GM19043 (cell line): ENCODE results near the gene B4GALNT4.
"Not testable (repeated sequence)": the region's sequence is repeated elsewhere in the genome, so short reads cannot be mapped to it uniquely, and the experiment has no call there.

ENCODE experiments used
- ATAC-seq: cut with Tn5 transposase; IDR thresholded peaks from one replicate; pipeline ENCODE4 v1.9.1; 2021; ENCODE audit warnings: low read depth; ENCODE audit not compliant: unreplicated experiment

The B4GALNT4 gene

GRCh38 chr11:405323-405953, 36.1 kb downstream of the B4GALNT4 start:
- no peak for ATAC-seq

GRCh38 chr11:405954-406795, 36.9 kb downstream of the B4GALNT4 start:
- ATAC-seq, result no peak

- peak; percentile 80 for ATAC-seq
These were observed 37.7 kb downstream of the B4GALNT4 start for GRCh38 chr11:406796-407650.

GRCh38 chr11:407651-408123, 38.4 kb downstream of the B4GALNT4 start:
- no peak for ATAC-seq

- ATAC-seq, result no peak
These were observed 39.1 kb downstream of the B4GALNT4 start for GRCh38 chr11:408154-409007.

GRCh38 chr11:409008-409599, 39.8 kb downstream of the B4GALNT4 start:
- no peak for ATAC-seq

- no peak for ATAC-seq
These were observed 40.5 kb downstream of the B4GALNT4 start for GRCh38 chr11:409600-410483.

- not testable (repeated sequence) for ATAC-seq
These were observed 41.4 kb downstream of the B4GALNT4 start for GRCh38 chr11:410711-411110.

- not testable (repeated sequence) for ATAC-seq
These were observed 42.2 kb downstream of the B4GALNT4 start for GRCh38 chr11:411520-411919.

- ATAC-seq, result no peak
These were observed 43.4 kb downstream of the B4GALNT4 start for GRCh38 chr11:412641-413119.

GRCh38 chr11:413120-414081, 44.1 kb downstream of the B4GALNT4 start:
- ATAC-seq, result no peak

GRCh38 chr11:414318-414857, 45.1 kb downstream of the B4GALNT4 start:
- ATAC-seq, result no peak

- no peak for ATAC-seq
These were observed 46.3 kb downstream of the B4GALNT4 start for GRCh38 chr11:415640-416041.

GRCh38 chr11:416051-416756, 46.9 kb downstream of the B4GALNT4 start:
- ATAC-seq, result no peak

- no peak for ATAC-seq
These were observed 47.7 kb downstream of the B4GALNT4 start for GRCh38 chr11:416757-417621.
